Panc1 (cell line): ENCODE data around the gene ESR2.

Experiments used
- CTCF ChIP-seq: fragments of 450-650 bp; IDR thresholded peaks from 2 replicates; pipeline ENCODE4 v1.5.1; 2017; ENCODE audit warnings: mild to moderate bottlenecking
- POLR2AphosphoS5 ChIP-seq: IDR thresholded peaks from 2 replicates; pipeline ENCODE4 v1.6.1; 2012; ENCODE audit warnings: mild to moderate bottlenecking, low read depth, low read length, moderate library complexity
- REST ChIP-seq, 2 experiments: IDR thresholded peaks; 2 replicates each; pipeline ENCODE4 v1.6.1; 2011 to 2012; ENCODE audit warnings: low read depth in 2 of 2, control low read depth in 1 of 2, low read length in 1 of 2, mild to moderate bottlenecking in 1 of 2, moderate library complexity in 1 of 2; ENCODE audit not compliant: insufficient read depth in 1 of 2
- SIN3A ChIP-seq: IDR thresholded peaks from 2 replicates; pipeline ENCODE4 v1.6.1; 2012; ENCODE audit warnings: low read depth, mild to moderate bottlenecking, low read length, moderate library complexity, borderline replicate concordance; ENCODE audit not compliant: insufficient read depth

GRCh38 chr14:64045091-64045490 lies 249.1 kb downstream of the ESR2 start:
- TF ChIP-seq CTCF: no peak
- no peak for TF ChIP-seq POLR2AphosphoS5
- no peak for TF ChIP-seq REST (IDR thresholded peaks at IDR 0.05; ENCODE audit: insufficient read depth in 1 of 2, low read depth in 2 of 2, low read length in 1 of 2)
- TF ChIP-seq SIN3A: no peak
